ENCODE measurements around the gene PTRHD1. TPM values are rescaled to one million over a fixed set of nuclear protein-coding genes. Genes with fewer than 3 reads are reported as not detected.
"Not testable (repeated sequence)": the region's sequence is repeated elsewhere in the genome, so short reads cannot be mapped to it uniquely, and the experiment has no call there.

The PTRHD1 gene
- total RNA-seq, 4 donors from 2014 or later: 22.6 to 41.8 (median 25.8) TPM

GRCh38 chr2:24839729-24840128 is 46.5 kb upstream of the PTRHD1 start:
- Histone ChIP-seq H3K36me3 (peaks cover 0 to 81% (median 0%) of the 10 kb centered on the region in 3 donors), H3K4me1 (no peaks in the 10 kb centered on the region), H3K27ac (no peak overlapping the region), H3K4me3 (no peak overlapping the region), H3K27me3 (no peaks in the 10 kb centered on the region), H3K9me3 (no peaks in the 10 kb centered on the region)
- DNase-seq: no peak
- intact Hi-C loops (cut with DNase I): no loop called here
- TF ChIP-seq, protein P1, sequence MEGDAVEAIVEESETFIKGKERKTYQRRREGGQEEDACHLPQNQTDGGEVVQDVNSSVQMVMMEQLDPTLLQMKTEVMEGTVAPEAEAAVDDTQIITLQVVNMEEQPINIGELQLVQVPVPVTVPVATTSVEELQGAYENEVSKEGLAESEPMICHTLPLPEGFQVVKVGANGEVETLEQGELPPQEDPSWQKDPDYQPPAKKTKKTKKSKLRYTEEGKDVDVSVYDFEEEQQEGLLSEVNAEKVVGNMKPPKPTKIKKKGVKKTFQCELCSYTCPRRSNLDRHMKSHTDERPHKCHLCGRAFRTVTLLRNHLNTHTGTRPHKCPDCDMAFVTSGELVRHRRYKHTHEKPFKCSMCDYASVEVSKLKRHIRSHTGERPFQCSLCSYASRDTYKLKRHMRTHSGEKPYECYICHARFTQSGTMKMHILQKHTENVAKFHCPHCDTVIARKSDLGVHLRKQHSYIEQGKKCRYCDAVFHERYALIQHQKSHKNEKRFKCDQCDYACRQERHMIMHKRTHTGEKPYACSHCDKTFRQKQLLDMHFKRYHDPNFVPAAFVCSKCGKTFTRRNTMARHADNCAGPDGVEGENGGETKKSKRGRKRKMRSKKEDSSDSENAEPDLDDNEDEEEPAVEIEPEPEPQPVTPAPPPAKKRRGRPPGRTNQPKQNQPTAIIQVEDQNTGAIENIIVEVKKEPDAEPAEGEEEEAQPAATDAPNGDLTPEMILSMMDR (IDR thresholded peaks at IDR 0.05): no peak
- 90 to 97% methylated on average over 2 to 5 of the region's 15 CpGs for WGBS, 2 donors

GRCh38 chr2:24838541-24838940 is 45.4 kb upstream of the PTRHD1 start:
- intact Hi-C loops (cut with DNase I): no loop called here
- no peak overlapping the region for H3K27ac ChIP-seq
- WGBS, 2 donors: 91 to 93% methylated on average over 8 to 13 of the region's 18 CpGs
- DNase-seq: no peak
- no peaks in the 10 kb centered on the region for H3K4me1 ChIP-seq
- peaks cover 0 to 93% (median 0%) of the 10 kb centered on the region in 3 donors for H3K36me3 ChIP-seq
- no peaks in the 10 kb centered on the region for H3K9me3 ChIP-seq
- no peak overlapping the region for H3K4me3 ChIP-seq
- TF ChIP-seq, protein P1 (IDR thresholded peaks at IDR 0.05): no peak
- TF ChIP-seq POLR2A (IDR thresholded peaks at IDR 0.05): no peak
- no peaks in the 10 kb centered on the region for H3K27me3 ChIP-seq

DNA sequence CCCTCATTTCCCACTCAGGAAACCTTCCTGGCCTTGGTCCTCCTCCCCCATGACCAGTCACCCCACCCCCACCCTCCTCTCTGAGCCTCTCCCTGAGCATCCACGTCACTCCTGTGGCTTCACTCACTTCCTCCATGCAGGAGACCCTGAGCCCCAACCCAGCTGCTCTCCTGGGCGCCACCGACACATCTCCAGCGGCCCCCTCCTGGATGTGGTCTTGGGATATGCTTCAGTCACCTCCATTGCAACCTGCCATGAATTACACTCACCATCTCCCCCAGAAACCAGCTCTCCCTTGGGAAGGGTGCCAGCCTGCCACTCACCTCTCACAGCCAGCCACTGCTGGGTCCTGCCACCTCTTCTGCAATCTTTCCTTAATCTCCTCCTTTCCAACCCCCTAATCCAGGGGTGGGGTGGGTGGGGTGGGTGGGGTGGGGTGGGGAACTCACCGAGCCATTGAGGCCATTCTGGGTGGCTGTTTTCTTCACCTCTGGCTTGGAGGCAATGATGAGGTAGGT is 44.9 kb upstream of the PTRHD1 start:
- no peak overlapping the region for H3K4me3 ChIP-seq
- no peaks in the 10 kb centered on the region for H3K4me1 ChIP-seq
- 76 to 96% methylated on average over 4 of the region's 5 CpGs for WGBS, 2 donors
- DNase-seq: no peak
- H3K27me3 ChIP-seq: no peaks in the 10 kb centered on the region
- intact Hi-C loops (cut with DNase I): no loop called here
- H3K27ac ChIP-seq: no peak overlapping the region
- peaks cover 0 to 94% (median 0%) of the 10 kb centered on the region in 3 donors for H3K36me3 ChIP-seq
- no peak for TF ChIP-seq POLR2A (IDR thresholded peaks at IDR 0.05)
- TF ChIP-seq, protein P1 (IDR thresholded peaks at IDR 0.05): no peak
- no peaks in the 10 kb centered on the region for H3K9me3 ChIP-seq

DNA sequence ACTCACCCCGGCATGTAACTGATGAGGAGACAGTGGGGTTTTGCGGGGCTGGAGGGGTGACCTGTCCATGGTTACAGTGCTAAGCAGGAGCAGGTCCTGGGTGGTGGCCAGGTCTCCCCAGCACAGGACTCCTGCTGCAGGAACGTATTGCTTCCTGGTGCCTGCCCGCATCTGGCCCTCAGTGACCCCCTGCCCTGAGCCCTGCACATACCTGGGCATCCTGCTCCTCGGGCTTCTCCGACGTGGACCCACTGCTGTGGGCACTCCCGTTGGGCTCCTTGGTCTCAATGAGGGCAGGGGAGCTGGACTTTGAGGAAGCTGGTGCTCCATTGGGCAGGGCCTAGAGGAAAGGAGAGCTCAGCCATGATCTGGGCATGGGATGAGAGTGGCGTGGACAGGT is 43.5 kb upstream of the PTRHD1 start:
- Histone ChIP-seq H3K27ac (no peak overlapping the region), H3K4me1 (peaks cover 0 to 5% (median 0%) of the 10 kb centered on the region in 3 donors), H3K27me3 (no peaks in the 10 kb centered on the region), H3K36me3 (peaks cover 0 to 80% (median 0%) of the 10 kb centered on the region in 3 donors), H3K4me3 (no peak overlapping the region), H3K9me3 (no peaks in the 10 kb centered on the region)
- intact Hi-C loops (cut with DNase I): no loop called here
- 94 to 100% methylated on average over 1 to 3 of the region's 9 CpGs for WGBS, 2 donors
- no peak for DNase-seq
- TF ChIP-seq POLR2A (IDR thresholded peaks at IDR 0.05): no peak
- TF ChIP-seq, protein P1 (IDR thresholded peaks at IDR 0.05): no peak

DNA sequence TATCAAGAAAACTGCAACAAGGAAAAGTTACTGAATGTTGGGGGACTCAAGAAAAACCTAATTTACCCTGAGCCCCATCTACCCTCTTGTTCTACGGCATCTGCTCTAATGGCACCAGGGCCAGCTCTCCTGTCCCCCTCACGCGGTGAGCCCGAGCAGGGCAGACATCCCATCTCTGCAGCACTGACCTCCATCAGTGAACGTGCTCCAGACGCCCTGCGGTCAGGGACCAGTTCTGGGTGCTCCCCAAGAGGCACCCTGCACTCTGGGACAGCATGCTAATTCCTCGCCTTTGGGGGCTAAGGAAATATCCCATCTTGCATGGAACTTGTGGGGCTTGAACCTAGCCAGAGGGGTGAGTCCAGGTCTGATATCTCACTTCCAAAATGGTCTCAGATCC is 43.0 kb upstream of the PTRHD1 start:
- intact Hi-C loops (cut with DNase I): no loop called here
- Histone ChIP-seq H3K4me1 (peaks cover 0 to 5% (median 0%) of the 10 kb centered on the region in 3 donors), H3K36me3 (peaks cover 0 to 77% (median 0%) of the 10 kb centered on the region in 3 donors), H3K4me3 (no peak overlapping the region), H3K9me3 (no peaks in the 10 kb centered on the region), H3K27ac (no peak overlapping the region), H3K27me3 (no peaks in the 10 kb centered on the region)
- TF ChIP-seq, protein P1 (IDR thresholded peaks at IDR 0.05): no peak
- TF ChIP-seq POLR2A (IDR thresholded peaks at IDR 0.05): no peak
- DNase-seq: no peak
- WGBS, 2 donors: 94 to 96% methylated on average over 6 of the region's 8 CpGs

DNA sequence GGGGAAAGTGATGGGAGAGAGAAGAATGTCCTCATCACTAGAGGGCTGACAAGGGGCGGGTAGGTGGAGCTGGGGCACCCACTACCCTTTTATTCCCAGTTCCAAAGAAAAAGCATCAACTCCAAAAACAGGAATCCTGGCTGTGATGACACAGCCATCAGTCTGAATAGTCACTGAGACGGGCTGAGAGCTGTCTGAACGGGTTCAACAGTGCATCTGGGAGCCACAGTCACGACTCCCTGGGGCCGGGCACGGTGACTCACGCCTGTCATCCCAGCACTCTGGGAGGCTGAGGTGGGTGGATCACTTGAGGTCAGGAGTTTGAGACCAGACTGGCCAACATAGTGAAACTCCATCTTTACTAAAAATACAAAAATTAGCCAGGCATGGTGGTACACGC is 42.2 kb upstream of the PTRHD1 start:
- intact Hi-C loops (cut with DNase I): not testable (repeated sequence)
- H3K36me3 ChIP-seq: peaks cover 0 to 77% (median 0%) of the 10 kb centered on the region in 3 donors

More for the DNA sequence above, 42.2 kb upstream of the PTRHD1 start:
- not testable (repeated sequence) for H3K27ac ChIP-seq, DNase-seq, H3K4me1 ChIP-seq, H3K9me3 ChIP-seq, H3K27me3 ChIP-seq, H3K4me3 ChIP-seq
- WGBS, 2 donors: 50 to 56% methylated on average over 5 to 7 of the region's 8 CpGs

All from esophagus squamous epithelium (tissue), 5 donors.